A673 (cell line): ENCODE measurements around the gene ARHGAP44.

ENCODE experiments used
- CTCF ChIP-seq: fragments of 300-800, 200-600 bp; sonication (generic); conservative IDR thresholded peaks from 2 replicates; pipeline ENCODE4 v1.5.1; 2017; ENCODE audit warnings: low read depth, mild to moderate bottlenecking, antibody characterized with exemption, low read length, moderate library complexity, mixed read lengths
- EZH2 ChIP-seq: fragments of 200-600 bp; sonication (generic); IDR thresholded peaks from 2 replicates; pipeline ENCODE4 v1.6.1; 2017; ENCODE audit warnings: borderline replicate concordance, low read depth, mild to moderate bottlenecking, mixed read lengths, antibody characterized with exemption, low read length; ENCODE audit not compliant: poor library complexity, severe bottlenecking

DNA sequence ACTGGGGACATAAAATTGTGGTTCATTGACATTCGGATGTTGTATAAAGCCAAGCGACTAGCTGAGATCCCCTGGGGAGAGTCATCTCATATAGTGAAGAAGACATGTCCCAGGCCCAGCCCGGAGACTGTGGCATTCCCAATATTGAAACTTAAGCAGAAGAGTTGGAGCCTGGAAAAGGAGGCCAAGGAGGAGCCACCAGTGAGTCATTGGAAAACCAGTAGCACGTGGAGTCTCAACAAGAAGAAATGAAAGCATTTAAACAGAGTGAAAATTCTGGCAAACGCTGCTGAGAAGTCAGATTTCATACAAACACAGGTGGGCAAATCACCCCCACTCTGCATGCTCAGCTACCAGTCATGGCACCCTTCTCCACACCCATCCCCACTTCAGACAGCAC, 237.9 kb downstream of the ARHGAP44 start:
- no peak for TF ChIP-seq CTCF
- TF ChIP-seq EZH2, result no peak
